Activated CD4-positive, alpha-beta T cell treated with anti-CD3 and anti-CD28 coated beads for 4 hours (primary cell): Measurements from ENCODE around the gene COQ2.
"Not testable (repeated sequence)": the region's sequence is repeated elsewhere in the genome, so short reads cannot be mapped to it uniquely, and the experiment has no call there.

Experiments used
- DNase-seq, 2 donors: peaks; one replicate each; pipeline ENCODE4 v3.0.0-alpha.2; 2020

The COQ2 gene

GRCh38 chr4:83241132-83241531, 43.5 kb downstream of the COQ2 start:
- DNase-seq, result no peak

GRCh38 chr4:83240379-83240875, 44.2 kb downstream of the COQ2 start:
- no peak for DNase-seq

- no peak for DNase-seq
Measured at GRCh38 chr4:83238393-83239248, 46.0 kb downstream of the COQ2 start.

GRCh38 chr4:83237591-83237990, 47.0 kb downstream of the COQ2 start:
- no peak for DNase-seq

- DNase-seq, result peak; percentile 20 to 25
Measured at GRCh38 chr4:83235645-83236133, 48.9 kb downstream of the COQ2 start.

- no peak for DNase-seq
Measured at GRCh38 chr4:83234902-83235644, 49.5 kb downstream of the COQ2 start.

- DNase-seq, result not testable (repeated sequence)
Measured at GRCh38 chr4:83234387-83234786, 50.2 kb downstream of the COQ2 start.

- no peak for DNase-seq
Measured at GRCh38 chr4:83232082-83232481, 52.5 kb downstream of the COQ2 start.

- no peak for DNase-seq
Measured at GRCh38 chr4:83231620-83232076, 53.0 kb downstream of the COQ2 start.

GRCh38 chr4:83230928-83231327, 53.7 kb downstream of the COQ2 start:
- no peak for DNase-seq

GRCh38 chr4:83229791-83230190, 54.8 kb downstream of the COQ2 start:
- no peak for DNase-seq

GRCh38 chr4:83228231-83228630, 56.4 kb downstream of the COQ2 start:
- no peak for DNase-seq

- DNase-seq, result no peak
Measured at GRCh38 chr4:83224502-83225197, 59.9 kb downstream of the COQ2 start.

GRCh38 chr4:83223781-83224180, 60.8 kb downstream of the COQ2 start:
- DNase-seq, result no peak

GRCh38 chr4:83221897-83222441, 62.6 kb downstream of the COQ2 start:
- no peak for DNase-seq

GRCh38 chr4:83219344-83220331, 65.0 kb downstream of the COQ2 start:
- DNase-seq, result peak; percentile 63 to 64

- DNase-seq, result peak; percentile 54 to 63
Measured at GRCh38 chr4:83217721-83218522, 66.7 kb downstream of the COQ2 start.

GRCh38 chr4:83216959-83217683, 67.5 kb downstream of the COQ2 start:
- no peak for DNase-seq

GRCh38 chr4:83214079-83214478, 70.5 kb downstream of the COQ2 start:
- no peak for DNase-seq
